CD8-positive, alpha-beta memory T cell (primary cell): ENCODE data around the gene DNER. TPM values are rescaled to one million over a fixed set of nuclear protein-coding genes. Genes with fewer than 3 reads are reported as not detected.

Source experiments
- CTCF ChIA-PET: fragments of 350-600 bp; sonication (Branson Sonifier 250); formaldehyde crosslinking; loops from one replicate; lab custom pipeline; 2021; ENCODE audit warnings: antibody characterized with exemption; lab: Charles Lee
- POLR2A ChIA-PET: fragments of 350-600 bp; sonication (Branson Sonifier 250); formaldehyde crosslinking; loops from one replicate; lab custom pipeline; 2021; ENCODE audit warnings: antibody characterized with exemption; lab: Charles Lee
- DNase-seq, 5 donors: peaks; one replicate each; pipeline versions ENCODE4 v3.0.0 to v3.0.0-alpha.2; 2020 to 2022; ENCODE audit warnings: mixed read lengths in 1 of 5
- H3K27ac ChIP-seq: one replicate; pipeline ENCODE4 v1.7.0; 2013; ENCODE audit warnings: low read depth, mild to moderate bottlenecking, low read length, moderate library complexity
- H3K27me3 ChIP-seq: 2 replicates; pipeline ENCODE4 v1.7.0; 2013; ENCODE audit warnings: low read length, mild to moderate bottlenecking; ENCODE audit not compliant: insufficient read depth, poor library complexity, severe bottlenecking
- H3K36me3 ChIP-seq: 2 replicates; pipeline ENCODE4 v1.7.0; 2013; ENCODE audit warnings: mild to moderate bottlenecking, low read length, moderate library complexity; ENCODE audit not compliant: insufficient read depth
- H3K4me1 ChIP-seq: 2 replicates; pipeline ENCODE4 v1.7.0; 2013; ENCODE audit warnings: mild to moderate bottlenecking, low read length, moderate library complexity; ENCODE audit not compliant: insufficient read depth
- H3K4me3 ChIP-seq: 2 replicates; pipeline ENCODE4 v1.7.0; 2013; ENCODE audit warnings: mild to moderate bottlenecking, low read length
- H3K9me3 ChIP-seq: 2 replicates; pipeline ENCODE4 v1.7.0; 2013; ENCODE audit warnings: mild to moderate bottlenecking, low read length
- H3K27ac Mint-ChIP-seq, 8 donors: one replicate each; pipeline ENCODE4 v1.8.0; 2020 to 2021; ENCODE audit warnings: mixed read lengths in 8 of 8, mild to moderate bottlenecking in 6 of 8, inconsistent platforms in 3 of 8, moderate library complexity in 3 of 8
- H3K27me3 Mint-ChIP-seq, 2 donors: one replicate each; pipeline ENCODE4 v1.8.0; 2020 to 2021; ENCODE audit warnings: mixed read lengths in 2 of 2, mild to moderate bottlenecking in 1 of 2, moderate library complexity in 1 of 2
- H3K36me3 Mint-ChIP-seq, 3 donors: one replicate each; pipeline ENCODE4 v1.8.0; 2020 to 2021; ENCODE audit warnings: mixed read lengths in 3 of 3, inconsistent platforms in 1 of 3, mild to moderate bottlenecking in 1 of 3
- H3K4me1 Mint-ChIP-seq, 3 donors: one replicate each; pipeline ENCODE4 v1.8.0; 2020 to 2021; ENCODE audit warnings: mixed read lengths in 3 of 3, inconsistent platforms in 1 of 3, mild to moderate bottlenecking in 1 of 3
- H3K4me3 Mint-ChIP-seq, 7 donors: one replicate each; pipeline ENCODE4 v1.8.0; 2020 to 2021; ENCODE audit warnings: mixed read lengths in 7 of 7, mild to moderate bottlenecking in 6 of 7, moderate library complexity in 4 of 7, inconsistent platforms in 2 of 7
- H3K9me3 Mint-ChIP-seq, 5 donors: one replicate each; pipeline ENCODE4 v1.8.0; 2020 to 2022; ENCODE audit warnings: mixed read lengths in 5 of 5, mild to moderate bottlenecking in 3 of 5, moderate library complexity in 2 of 5, inconsistent platforms in 1 of 5
- polyA plus RNA-seq: library from polyadenylated mRNA; unstranded; fragments of 300-500 nt; fragmentation: Illumina TruSeq; gene quantifications from one replicate; pipeline ENCODE4 v1.2.3, GENCODE V29; 2021
- total RNA-seq, 2 experiments: library from RNA; stranded (reverse); gene quantifications; one replicate each; pipeline ENCODE4 v1.2.3, GENCODE V29; 2021

Gene DNER
- total and polyA plus RNA-seq, 3 experiments from 2014 or later = not detected

GRCh38 chr2:229582151-229582550 lies 132.2 kb downstream of the DNER start:
- no peak overlapping the region for H3K27ac Mint-ChIP-seq
- H3K4me1 Mint-ChIP-seq = peaks cover 0 to 5% (median 0%) of the 10 kb centered on the region in 3 donors
- Histone ChIP-seq H3K27me3 (no peaks in the 10 kb centered on the region), H3K4me3 (no peak overlapping the region), H3K9me3 (no peaks in the 10 kb centered on the region), H3K36me3 (no peaks in the 10 kb centered on the region), H3K27ac (no peak overlapping the region), H3K4me1 (no peaks in the 10 kb centered on the region)
- peaks cover 19 to 56% of the 10 kb centered on the region in 2 donors for H3K27me3 Mint-ChIP-seq
- no peak for DNase-seq
- H3K4me3 Mint-ChIP-seq = no peak overlapping the region
- ChIA-PET CTCF (no interaction called here), POLR2A (no interaction called here)
- no peaks in the 10 kb centered on the region for H3K9me3 Mint-ChIP-seq
- H3K36me3 Mint-ChIP-seq = no peaks in the 10 kb centered on the region

DNA sequence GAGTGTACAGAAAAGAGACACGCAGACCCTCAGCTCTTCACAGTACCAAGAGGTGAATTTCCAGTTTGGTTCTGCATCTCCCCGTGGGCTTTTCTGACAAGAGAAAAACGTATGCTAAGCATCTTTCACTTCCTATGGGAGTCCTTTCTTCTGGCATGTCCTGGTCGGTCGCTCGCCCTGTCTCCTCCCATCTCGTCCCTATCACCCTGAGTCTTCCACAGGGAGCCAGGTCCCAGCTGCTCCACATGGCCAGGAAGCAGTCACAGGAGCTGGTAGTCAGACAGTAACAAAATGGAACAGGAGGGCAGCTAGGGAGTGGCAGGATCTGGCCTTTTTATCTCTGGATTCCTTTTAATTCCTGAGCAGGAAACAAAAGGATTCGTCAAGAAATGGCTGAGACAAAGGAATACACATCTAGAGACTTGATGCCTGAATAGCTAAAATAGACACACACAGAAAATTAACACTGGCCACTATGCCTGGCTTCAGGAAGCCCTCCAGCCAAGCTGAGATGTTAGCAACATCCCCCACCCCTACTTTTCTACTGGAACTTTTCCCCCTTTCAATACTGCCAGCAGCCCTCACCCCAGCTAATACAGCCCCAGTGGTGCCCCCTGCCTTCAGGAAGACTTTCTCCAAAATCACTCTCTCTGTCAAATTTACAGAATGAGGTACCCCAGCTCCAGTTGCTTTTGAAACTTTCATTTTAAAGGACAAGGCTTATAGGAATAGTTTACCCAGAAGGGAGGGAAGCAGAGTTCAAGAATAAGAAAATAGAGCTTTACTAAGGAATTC lies 136.1 kb downstream of the DNER start:
- no peak for DNase-seq
- Mint-ChIP-seq H3K4me1 (no peaks in the 10 kb centered on the region), H3K27me3 (peaks cover 13 to 55% of the 10 kb centered on the region in 2 donors), H3K4me3 (no peak overlapping the region), H3K27ac (no peak overlapping the region), H3K36me3 (no peaks in the 10 kb centered on the region), H3K9me3 (no peaks in the 10 kb centered on the region)
- Histone ChIP-seq H3K4me3 (no peak overlapping the region), H3K27me3 (no peaks in the 10 kb centered on the region), H3K36me3 (no peaks in the 10 kb centered on the region), H3K27ac (no peak overlapping the region), H3K4me1 (no peaks in the 10 kb centered on the region), H3K9me3 (no peaks in the 10 kb centered on the region)
- POLR2A ChIA-PET = no interaction called here
- CTCF ChIA-PET = no interaction called here

- DNase-seq = no peak
- Histone ChIP-seq H3K4me3 (no peak overlapping the region), H3K27ac (no peak overlapping the region), H3K27me3 (no peaks in the 10 kb centered on the region), H3K36me3 (no peaks in the 10 kb centered on the region), H3K9me3 (no peaks in the 10 kb centered on the region), H3K4me1 (no peaks in the 10 kb centered on the region)
- Mint-ChIP-seq H3K9me3 (no peaks in the 10 kb centered on the region), H3K36me3 (no peaks in the 10 kb centered on the region), H3K27me3 (peaks cover 8 to 41% of the 10 kb centered on the region in 2 donors), H3K4me1 (no peaks in the 10 kb centered on the region), H3K27ac (no peak overlapping the region), H3K4me3 (no peak overlapping the region)
- CTCF ChIA-PET = no interaction called here
- POLR2A ChIA-PET = no interaction called here
Measured at GRCh38 chr2:229575569-229576315, 138.6 kb downstream of the DNER start.

DNA sequence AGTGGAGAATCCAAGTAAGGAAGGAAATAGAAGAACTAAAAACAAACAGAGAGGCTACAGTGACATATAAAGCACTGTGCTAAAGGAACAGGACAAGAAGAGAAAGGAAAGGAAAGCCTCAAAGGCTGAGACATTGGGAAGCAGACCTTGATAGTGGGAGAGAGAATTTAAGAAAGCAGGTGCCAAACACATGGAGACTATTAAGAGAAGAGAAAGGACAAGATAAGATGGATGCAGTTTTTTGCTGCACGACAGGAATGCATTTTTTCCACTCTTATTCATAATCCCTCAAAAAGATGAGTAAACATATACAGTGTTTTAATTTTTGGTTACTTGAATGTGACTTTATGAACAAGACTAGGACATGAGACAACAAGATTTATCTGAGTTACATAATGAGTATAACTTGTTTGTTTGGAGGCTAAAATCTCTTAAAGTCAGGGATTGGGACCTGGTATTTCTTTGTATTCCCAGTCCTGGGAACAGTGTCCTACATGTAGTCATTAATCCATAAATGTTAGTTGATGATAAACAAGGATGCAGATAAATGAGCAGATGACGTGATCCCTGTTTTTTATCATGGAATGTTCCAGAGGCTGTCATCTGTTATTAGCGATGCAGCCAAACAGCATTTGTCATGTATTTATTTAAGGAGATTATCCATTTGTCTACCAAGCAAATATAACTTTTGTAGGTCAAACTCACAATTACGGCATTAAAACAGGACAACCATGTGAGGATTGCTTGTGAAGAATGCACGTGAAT lies 141.7 kb downstream of the DNER start:
- Mint-ChIP-seq H3K4me1 (no peaks in the 10 kb centered on the region), H3K27ac (no peak overlapping the region), H3K9me3 (no peaks in the 10 kb centered on the region), H3K4me3 (no peak overlapping the region), H3K36me3 (no peaks in the 10 kb centered on the region), H3K27me3 (peaks cover 5 to 30% of the 10 kb centered on the region in 2 donors)
- Histone ChIP-seq H3K36me3 (no peaks in the 10 kb centered on the region), H3K4me1 (no peaks in the 10 kb centered on the region), H3K4me3 (no peak overlapping the region), H3K9me3 (no peaks in the 10 kb centered on the region), H3K27me3 (no peaks in the 10 kb centered on the region), H3K27ac (no peak overlapping the region)
- ChIA-PET POLR2A (no interaction called here), CTCF (no interaction called here)
- DNase-seq = no peak

- Histone ChIP-seq H3K4me1 (no peaks in the 10 kb centered on the region), H3K9me3 (no peaks in the 10 kb centered on the region), H3K27ac (no peak overlapping the region), H3K36me3 (no peaks in the 10 kb centered on the region), H3K27me3 (no peaks in the 10 kb centered on the region), H3K4me3 (no peak overlapping the region)
- H3K36me3 Mint-ChIP-seq = no peaks in the 10 kb centered on the region
- ChIA-PET POLR2A (no interaction called here), CTCF (no interaction called here)
- H3K4me1 Mint-ChIP-seq = no peaks in the 10 kb centered on the region
- no peak overlapping the region for H3K4me3 Mint-ChIP-seq
- H3K27ac Mint-ChIP-seq = no peak overlapping the region
- no peak for DNase-seq
- peaks cover 1 to 28% of the 10 kb centered on the region in 2 donors for H3K27me3 Mint-ChIP-seq
- no peaks in the 10 kb centered on the region for H3K9me3 Mint-ChIP-seq
Measured at GRCh38 chr2:229571243-229571642, 143.1 kb downstream of the DNER start.

GRCh38 chr2:229566370-229566769 lies 148.0 kb downstream of the DNER start:
- CTCF ChIA-PET = no interaction called here
- Mint-ChIP-seq H3K4me3 (no peak overlapping the region), H3K4me1 (no peaks in the 10 kb centered on the region), H3K27me3 (peaks cover 1 to 14% of the 10 kb centered on the region in 2 donors), H3K27ac (no peak overlapping the region), H3K9me3 (no peaks in the 10 kb centered on the region), H3K36me3 (no peaks in the 10 kb centered on the region)
- Histone ChIP-seq H3K27me3 (no peaks in the 10 kb centered on the region), H3K9me3 (no peaks in the 10 kb centered on the region), H3K36me3 (no peaks in the 10 kb centered on the region), H3K27ac (no peak overlapping the region), H3K4me3 (no peak overlapping the region), H3K4me1 (no peaks in the 10 kb centered on the region)
- POLR2A ChIA-PET = no interaction called here
- no peak for DNase-seq

DNA sequence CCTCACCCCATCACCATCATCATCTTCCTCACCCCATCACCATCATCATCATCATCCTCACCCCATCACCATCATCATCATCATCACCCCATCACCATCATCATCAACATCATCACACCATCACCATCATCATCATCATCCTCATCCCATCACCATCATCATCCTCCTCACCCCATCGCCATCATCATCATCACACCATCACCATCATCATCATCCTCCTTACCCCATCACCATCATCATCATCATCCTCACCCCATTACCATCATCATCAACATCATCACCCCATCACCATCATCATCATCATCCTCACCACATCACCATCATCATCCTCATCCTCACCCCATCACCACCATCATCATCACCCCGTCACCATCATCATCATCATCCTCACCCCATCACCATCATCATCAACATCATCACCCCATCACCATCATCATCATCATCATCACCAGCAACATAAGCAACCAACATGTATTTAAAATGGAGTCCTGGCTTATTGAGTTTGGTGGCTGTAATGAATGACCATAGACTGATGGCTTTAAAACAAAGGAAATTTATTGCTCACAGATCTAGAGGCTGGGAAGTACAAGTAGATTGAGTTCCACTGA lies 150.0 kb downstream of the DNER start:
- Mint-ChIP-seq H3K36me3 (no peaks in the 10 kb centered on the region), H3K9me3 (no peaks in the 10 kb centered on the region), H3K4me1 (no peaks in the 10 kb centered on the region), H3K27me3 (peaks cover 1 to 8% of the 10 kb centered on the region in 2 donors), H3K27ac (no peak overlapping the region), H3K4me3 (no peak overlapping the region)
- H3K27me3 ChIP-seq = no peaks in the 10 kb centered on the region
- H3K4me3 ChIP-seq = no peak overlapping the region
- H3K9me3 ChIP-seq = no peaks in the 10 kb centered on the region
- no peaks in the 10 kb centered on the region for H3K4me1 ChIP-seq
- no peak overlapping the region for H3K27ac ChIP-seq
- CTCF ChIA-PET = no interaction called here
- no peaks in the 10 kb centered on the region for H3K36me3 ChIP-seq
- no peak for DNase-seq
- POLR2A ChIA-PET = no interaction called here
